GM12892 (cell line): ENCODE measurements around the gene CPEB4.

Experiments
- DNase-seq: peaks from one replicate; pipeline ENCODE4 v3.0.0; 2011; ENCODE audit not compliant: insufficient read length
- FAIRE-seq: peaks from 2 replicates; lab custom pipeline; 2011; peaks lifted over from hg19 to GRCh38; lab: Jason Lieb, UNC
- POLR2A ChIP-seq: IDR thresholded peaks from 2 replicates; pipeline ENCODE4 v1.6.1; 2011; ENCODE audit warnings: low read depth, low read length, control low read depth
- POLR2AphosphoS5 ChIP-seq: IDR thresholded peaks from 2 replicates; pipeline ENCODE4 v1.6.1; 2011; ENCODE audit warnings: low read depth, low read length, control low read depth
- TAF1 ChIP-seq: IDR thresholded peaks from 2 replicates; pipeline ENCODE4 v1.6.1; 2011; ENCODE audit warnings: low read depth, mild to moderate bottlenecking, control low read depth, low read length, borderline replicate concordance

Gene CPEB4

GRCh38 chr5:173864126-173865050 is 23.8 kb upstream of the CPEB4 start:
- no peak for TF ChIP-seq POLR2AphosphoS5
- TF ChIP-seq TAF1: no peak
- no peak for TF ChIP-seq POLR2A
- no peak for FAIRE-seq

GRCh38 chr5:173866243-173866857 is 21.8 kb upstream of the CPEB4 start:
- no peak for DNase-seq
- FAIRE-seq: no peak
- TF ChIP-seq TAF1: no peak
- TF ChIP-seq POLR2A: no peak
- no peak for TF ChIP-seq POLR2AphosphoS5

More at GRCh38 chr5:173864126-173865050, 23.8 kb upstream of the CPEB4 start:
- no peak for DNase-seq

DNA sequence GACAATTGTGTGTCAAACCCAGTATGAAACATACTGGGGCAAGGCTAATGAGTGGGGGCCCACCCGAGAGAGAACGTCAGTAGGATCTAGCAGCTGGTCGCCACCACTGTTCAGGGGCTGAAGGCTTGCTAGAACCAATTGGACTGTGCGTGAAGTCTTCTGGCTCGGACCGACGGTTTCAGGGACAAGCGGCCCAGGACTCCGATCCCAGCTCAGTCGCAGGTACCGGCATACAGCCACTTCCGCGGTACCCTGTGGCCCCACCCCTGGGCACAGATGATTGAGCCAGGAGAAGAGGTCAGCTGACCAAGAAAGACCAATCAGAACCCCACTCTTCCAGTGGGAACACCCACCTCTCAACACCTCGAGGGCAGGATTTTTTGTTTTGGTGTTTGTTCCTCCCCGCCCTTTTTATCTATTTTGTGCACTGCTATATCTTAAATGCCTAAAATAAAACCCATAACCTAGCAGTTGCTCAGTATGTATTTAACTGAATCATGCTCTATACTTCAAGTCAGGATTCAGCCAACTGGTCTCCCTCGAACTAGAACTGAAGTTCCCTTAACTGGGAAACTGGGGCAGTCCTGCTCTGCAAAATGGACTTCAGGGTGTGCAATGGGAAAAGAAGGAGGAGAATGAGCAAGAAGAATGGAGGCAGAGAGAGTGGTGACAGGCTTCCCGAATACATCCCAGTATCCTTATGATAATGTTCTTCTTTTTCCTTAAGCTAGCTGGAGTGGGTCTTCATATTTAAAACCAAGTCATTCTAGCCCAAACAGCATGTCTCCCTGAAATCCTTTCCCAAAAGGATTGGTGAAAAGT is 21.1 kb upstream of the CPEB4 start:
- DNase-seq: no peak
- no peak for FAIRE-seq
- no peak for TF ChIP-seq POLR2A
- TF ChIP-seq POLR2AphosphoS5: no peak
- no peak for TF ChIP-seq TAF1

GRCh38 chr5:173868096-173868880 is 19.9 kb upstream of the CPEB4 start:
- no peak for DNase-seq
- TF ChIP-seq POLR2AphosphoS5 (no peak), TAF1 (no peak), POLR2A (no peak)
- no peak for FAIRE-seq

DNA sequence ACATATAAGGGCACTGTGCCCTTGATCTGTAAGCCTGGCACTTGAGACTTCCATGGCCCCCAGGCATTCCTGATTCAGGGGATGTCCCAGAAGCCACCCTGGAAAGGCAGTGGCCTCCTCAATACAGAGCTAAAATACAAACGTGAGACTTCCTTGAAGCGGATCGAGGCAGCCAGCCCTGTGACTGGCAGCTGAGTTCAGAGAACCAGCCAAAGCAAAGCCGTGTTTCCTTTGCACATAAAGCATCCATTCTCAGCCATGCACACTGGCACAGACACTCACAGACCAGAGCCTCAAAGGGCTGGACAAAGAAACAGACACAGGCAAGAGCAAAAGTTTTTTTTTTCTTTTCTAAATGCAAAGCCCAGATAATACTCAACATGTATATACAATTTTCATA is 18.8 kb upstream of the CPEB4 start:
- TF ChIP-seq POLR2A (no peak), POLR2AphosphoS5 (no peak), TAF1 (no peak)
- no peak for FAIRE-seq
- no peak for DNase-seq

DNA sequence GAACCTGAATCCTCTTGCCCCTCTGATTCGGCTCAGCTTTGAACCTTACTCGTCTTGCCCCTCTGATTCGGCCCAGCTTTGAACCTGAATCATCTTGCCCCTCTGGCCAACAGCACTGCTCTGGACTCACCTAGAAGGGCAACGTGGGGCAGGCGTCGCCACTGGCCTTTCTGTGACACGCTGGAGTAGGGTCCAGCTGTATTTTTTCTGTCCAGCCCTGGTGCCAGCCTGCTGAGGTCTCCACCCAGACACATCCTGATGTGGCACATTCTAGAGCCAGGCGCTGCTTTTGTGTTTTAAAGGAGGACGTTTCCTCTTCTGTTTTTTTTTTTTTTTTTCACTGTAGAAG is 15.2 kb upstream of the CPEB4 start:
- DNase-seq (no peak), FAIRE-seq (no peak)
- TF ChIP-seq POLR2AphosphoS5: no peak

DNA sequence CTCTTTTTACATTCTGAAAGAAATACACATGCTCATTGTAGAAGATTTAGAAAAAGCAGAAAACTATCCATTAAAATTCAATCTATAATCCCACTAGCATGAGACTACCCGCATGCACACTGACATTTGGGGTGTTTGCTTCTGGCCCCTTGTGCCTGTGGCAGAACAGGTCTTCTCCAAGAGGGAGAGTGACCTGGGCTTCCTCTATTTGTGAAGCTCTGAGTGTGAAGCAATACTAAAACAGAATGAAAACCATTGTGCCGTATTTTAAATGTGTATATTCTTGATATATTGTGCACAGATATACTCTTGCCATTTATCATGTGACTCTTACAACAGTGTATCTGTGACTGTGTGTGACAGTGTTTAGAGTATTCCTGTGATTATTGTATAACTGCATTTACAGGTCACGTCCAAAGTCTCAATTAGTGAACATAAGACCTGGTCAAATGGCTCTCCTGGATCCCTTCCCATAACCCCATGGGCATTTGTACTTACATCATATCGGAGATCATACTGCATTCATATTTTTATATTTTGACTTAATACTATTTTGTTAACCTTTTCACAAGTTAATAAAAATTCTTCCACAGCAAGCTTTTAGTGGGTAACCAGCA is 14.7 kb upstream of the CPEB4 start:
- no peak for TF ChIP-seq POLR2AphosphoS5
- no peak for TF ChIP-seq POLR2A
- no peak for TF ChIP-seq TAF1
- FAIRE-seq (no peak), DNase-seq (no peak)

DNA sequence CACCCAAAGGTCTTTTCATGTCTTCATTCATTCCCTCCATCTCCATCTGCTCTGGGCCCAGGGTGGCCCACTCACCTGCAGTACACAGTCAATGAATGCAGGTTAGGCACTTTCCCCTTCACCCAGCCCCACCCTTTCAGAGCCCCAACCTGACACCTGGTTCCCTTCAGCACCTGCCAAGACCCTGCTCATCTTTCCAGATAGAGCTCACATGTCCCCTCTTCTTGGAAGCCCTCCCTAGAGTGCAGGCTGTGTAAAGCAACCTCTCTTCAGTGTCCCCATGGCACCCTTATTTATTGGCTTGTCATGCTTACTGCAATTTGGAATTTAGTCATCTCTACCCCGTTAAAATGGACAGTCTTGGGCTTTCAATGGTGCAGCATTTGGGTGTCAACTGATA is 13.0 kb upstream of the CPEB4 start:
- TF ChIP-seq POLR2A (no peak), TAF1 (no peak), POLR2AphosphoS5 (no peak)
- no peak for DNase-seq
- no peak for FAIRE-seq

DNA sequence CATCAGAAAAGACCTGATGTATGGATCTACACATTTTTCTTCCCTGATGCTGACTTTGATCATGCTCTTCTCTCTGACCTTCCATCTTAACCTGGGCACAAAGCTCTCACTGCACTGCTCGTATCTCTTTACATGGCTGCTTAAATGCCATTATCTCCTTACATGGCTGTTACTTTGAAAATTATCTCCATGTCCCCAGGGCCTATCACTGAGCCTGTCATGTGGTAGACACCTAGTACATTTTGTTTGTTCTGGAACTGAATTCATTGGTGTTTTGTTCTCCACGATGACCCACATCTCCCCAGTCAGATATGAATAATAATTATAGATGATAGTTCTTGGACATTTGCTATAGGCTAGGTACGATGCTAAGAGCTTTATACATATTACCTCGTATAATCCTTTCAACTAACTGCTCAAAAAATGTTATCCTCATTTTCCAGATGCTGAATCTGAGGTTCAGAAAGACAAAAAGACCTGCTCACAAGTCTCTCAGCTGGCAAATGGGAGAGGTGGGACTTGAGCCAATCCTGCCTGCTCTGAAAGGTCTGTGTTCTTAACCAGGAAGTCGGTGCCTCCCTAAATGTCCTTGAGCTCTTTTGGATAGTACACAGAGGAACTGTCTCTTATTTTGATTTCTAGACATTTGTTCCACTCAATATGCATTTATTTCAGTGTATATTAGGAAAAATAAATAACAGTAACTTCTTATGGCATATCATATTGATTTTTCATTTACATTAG is 9.8 kb upstream of the CPEB4 start:
- TF ChIP-seq TAF1: no peak
- no peak for TF ChIP-seq POLR2AphosphoS5
- TF ChIP-seq POLR2A: no peak
- FAIRE-seq (no peak), DNase-seq (no peak)
